Esophagus squamous epithelium (tissue), 4 donors: ENCODE measurements around the gene MYO9A.

Source experiments
- POLR2A ChIP-seq, 4 donors: fragments of 450-650 bp; IDR thresholded peaks; one replicate each; pipeline ENCODE4 v1.6.1; 2017; ENCODE audit warnings: antibody characterized with exemption in 4 of 4, mild to moderate bottlenecking in 4 of 4, moderate library complexity in 3 of 4
- TF ChIP-seq, protein P1 (sequence below), 6 experiments: fragments of 450-650 bp in 4 of 6; fragments of 200-600 bp in 2 of 6; sonication (generic) in 2 of 6; IDR thresholded peaks; one replicate each; pipeline ENCODE4 v1.5.1; 2016 to 2019; ENCODE audit warnings: antibody characterized with exemption in 6 of 6, mild to moderate bottlenecking in 4 of 6, moderate library complexity in 4 of 6

DNA sequence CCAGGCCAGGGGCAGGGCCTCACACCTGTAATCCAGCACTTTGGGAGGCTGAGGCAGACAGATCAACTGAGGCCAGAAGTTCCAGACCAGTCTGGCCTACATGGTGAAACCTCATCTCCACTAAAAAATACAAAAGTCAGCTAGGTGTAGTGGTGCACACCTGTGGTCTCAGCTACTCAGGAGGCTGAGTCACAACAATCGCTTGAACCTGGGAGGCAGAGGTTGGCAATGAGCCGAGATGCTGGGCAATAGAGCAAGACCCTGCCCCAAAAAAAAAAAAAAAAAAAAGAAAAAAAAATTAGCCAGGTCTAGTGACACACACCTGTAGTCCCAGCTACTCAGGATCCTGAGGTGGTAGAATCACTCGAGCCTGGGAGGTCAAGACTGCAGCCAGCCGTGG is 18.8 kb downstream of the MYO9A start:
- TF ChIP-seq, protein P1, sequence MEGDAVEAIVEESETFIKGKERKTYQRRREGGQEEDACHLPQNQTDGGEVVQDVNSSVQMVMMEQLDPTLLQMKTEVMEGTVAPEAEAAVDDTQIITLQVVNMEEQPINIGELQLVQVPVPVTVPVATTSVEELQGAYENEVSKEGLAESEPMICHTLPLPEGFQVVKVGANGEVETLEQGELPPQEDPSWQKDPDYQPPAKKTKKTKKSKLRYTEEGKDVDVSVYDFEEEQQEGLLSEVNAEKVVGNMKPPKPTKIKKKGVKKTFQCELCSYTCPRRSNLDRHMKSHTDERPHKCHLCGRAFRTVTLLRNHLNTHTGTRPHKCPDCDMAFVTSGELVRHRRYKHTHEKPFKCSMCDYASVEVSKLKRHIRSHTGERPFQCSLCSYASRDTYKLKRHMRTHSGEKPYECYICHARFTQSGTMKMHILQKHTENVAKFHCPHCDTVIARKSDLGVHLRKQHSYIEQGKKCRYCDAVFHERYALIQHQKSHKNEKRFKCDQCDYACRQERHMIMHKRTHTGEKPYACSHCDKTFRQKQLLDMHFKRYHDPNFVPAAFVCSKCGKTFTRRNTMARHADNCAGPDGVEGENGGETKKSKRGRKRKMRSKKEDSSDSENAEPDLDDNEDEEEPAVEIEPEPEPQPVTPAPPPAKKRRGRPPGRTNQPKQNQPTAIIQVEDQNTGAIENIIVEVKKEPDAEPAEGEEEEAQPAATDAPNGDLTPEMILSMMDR (IDR thresholded peaks at IDR 0.05): no peak
- no peak for TF ChIP-seq POLR2A (IDR thresholded peaks at IDR 0.05)
